ENCODE results near the gene TMEM53.
"Not testable (repeated sequence)": the region's sequence is repeated elsewhere in the genome, so short reads cannot be mapped to it uniquely, and the experiment has no call there.

TMEM53 gene

GRCh38 chr1:44675186-44675585 lies 905 bp upstream of the TMEM53 start:
- H3K27me3 ChIP-seq (replicated peaks): no peaks in the 10 kb centered on the region
- H3K4me3 ChIP-seq (ENCODE audit: low read depth, low read length): peak overlapping the region; percentile 82
- H3K27ac ChIP-seq: no peak overlapping the region

GRCh38 chr1:44673675-44674112 lies 587 bp downstream of the TMEM53 start:
- peak overlapping the region; percentile 82 for H3K4me3 ChIP-seq (ENCODE audit: low read depth, low read length)

More at GRCh38 chr1:44675186-44675585, 905 bp upstream of the TMEM53 start:
- no peaks in the 10 kb centered on the region for H3K36me3 ChIP-seq (replicated peaks)
- DNase-seq: no peak
- in situ Hi-C loops (cut with HindIII; ENCODE audit: low pct_ligation_motif_present, low sequenced_read_pairs): no loop called here
- TF ChIP-seq, protein P1, sequence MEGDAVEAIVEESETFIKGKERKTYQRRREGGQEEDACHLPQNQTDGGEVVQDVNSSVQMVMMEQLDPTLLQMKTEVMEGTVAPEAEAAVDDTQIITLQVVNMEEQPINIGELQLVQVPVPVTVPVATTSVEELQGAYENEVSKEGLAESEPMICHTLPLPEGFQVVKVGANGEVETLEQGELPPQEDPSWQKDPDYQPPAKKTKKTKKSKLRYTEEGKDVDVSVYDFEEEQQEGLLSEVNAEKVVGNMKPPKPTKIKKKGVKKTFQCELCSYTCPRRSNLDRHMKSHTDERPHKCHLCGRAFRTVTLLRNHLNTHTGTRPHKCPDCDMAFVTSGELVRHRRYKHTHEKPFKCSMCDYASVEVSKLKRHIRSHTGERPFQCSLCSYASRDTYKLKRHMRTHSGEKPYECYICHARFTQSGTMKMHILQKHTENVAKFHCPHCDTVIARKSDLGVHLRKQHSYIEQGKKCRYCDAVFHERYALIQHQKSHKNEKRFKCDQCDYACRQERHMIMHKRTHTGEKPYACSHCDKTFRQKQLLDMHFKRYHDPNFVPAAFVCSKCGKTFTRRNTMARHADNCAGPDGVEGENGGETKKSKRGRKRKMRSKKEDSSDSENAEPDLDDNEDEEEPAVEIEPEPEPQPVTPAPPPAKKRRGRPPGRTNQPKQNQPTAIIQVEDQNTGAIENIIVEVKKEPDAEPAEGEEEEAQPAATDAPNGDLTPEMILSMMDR (IDR thresholded peaks at IDR 0.05; ENCODE audit: low read depth, low read length, missing control alignments): no peak

DNA sequence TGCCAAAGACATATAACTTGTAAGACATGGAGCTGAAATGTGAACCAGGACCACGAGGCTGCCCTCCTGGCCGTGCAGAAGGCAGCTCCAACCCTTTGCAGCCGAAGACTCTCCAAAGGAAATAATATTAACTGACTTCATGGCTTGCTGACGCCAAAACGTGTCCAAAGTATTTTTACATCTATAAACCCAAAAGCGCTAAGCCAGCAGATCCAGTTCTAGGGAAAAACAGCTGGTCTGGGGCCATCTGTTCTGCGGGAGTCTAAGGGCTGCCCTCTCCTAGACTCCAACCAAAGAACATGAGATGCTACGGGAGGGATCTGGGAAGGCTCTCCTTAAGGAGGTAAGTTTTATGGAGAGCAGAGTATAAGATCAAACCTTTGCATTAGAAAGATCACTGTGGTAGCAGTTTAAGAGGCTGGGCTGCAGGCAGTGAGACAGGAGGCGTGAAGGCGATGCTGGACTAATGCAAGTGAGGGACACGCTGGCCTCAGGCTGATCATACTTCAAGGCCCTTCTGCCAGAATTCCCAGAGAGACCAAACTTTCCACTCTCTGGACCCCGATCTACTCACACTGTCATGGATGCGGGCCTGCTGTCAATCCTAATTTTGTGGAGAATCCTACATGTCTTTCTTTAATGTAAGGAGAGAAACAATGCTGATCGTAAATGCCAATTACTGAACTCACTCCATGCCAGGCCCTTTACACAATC lies 1.2 kb downstream of the TMEM53 start:
- H3K36me3 ChIP-seq (replicated peaks): no peaks in the 10 kb centered on the region
- no peaks in the 10 kb centered on the region for H3K27me3 ChIP-seq (replicated peaks)
- H3K27ac ChIP-seq: no peak overlapping the region
- TF ChIP-seq, protein P1 (IDR thresholded peaks at IDR 0.05; ENCODE audit: low read depth, low read length, missing control alignments): no peak
- H3K4me3 ChIP-seq (ENCODE audit: low read depth, low read length): peak overlapping the region; percentile 82
- in situ Hi-C loops (cut with HindIII; ENCODE audit: low pct_ligation_motif_present, low sequenced_read_pairs): no loop called here
- no peak for DNase-seq

More at GRCh38 chr1:44673675-44674112, 587 bp downstream of the TMEM53 start:
- Histone ChIP-seq H3K27ac (peak overlapping the region; percentile 92), H3K36me3 (replicated peaks) (no peaks in the 10 kb centered on the region), H3K27me3 (replicated peaks) (no peaks in the 10 kb centered on the region)
- in situ Hi-C loops (cut with HindIII; ENCODE audit: low pct_ligation_motif_present, low sequenced_read_pairs): no loop called here
- DNase-seq: no peak
- TF ChIP-seq, protein P1 (IDR thresholded peaks at IDR 0.05; ENCODE audit: low read depth, low read length, missing control alignments): no peak

DNA sequence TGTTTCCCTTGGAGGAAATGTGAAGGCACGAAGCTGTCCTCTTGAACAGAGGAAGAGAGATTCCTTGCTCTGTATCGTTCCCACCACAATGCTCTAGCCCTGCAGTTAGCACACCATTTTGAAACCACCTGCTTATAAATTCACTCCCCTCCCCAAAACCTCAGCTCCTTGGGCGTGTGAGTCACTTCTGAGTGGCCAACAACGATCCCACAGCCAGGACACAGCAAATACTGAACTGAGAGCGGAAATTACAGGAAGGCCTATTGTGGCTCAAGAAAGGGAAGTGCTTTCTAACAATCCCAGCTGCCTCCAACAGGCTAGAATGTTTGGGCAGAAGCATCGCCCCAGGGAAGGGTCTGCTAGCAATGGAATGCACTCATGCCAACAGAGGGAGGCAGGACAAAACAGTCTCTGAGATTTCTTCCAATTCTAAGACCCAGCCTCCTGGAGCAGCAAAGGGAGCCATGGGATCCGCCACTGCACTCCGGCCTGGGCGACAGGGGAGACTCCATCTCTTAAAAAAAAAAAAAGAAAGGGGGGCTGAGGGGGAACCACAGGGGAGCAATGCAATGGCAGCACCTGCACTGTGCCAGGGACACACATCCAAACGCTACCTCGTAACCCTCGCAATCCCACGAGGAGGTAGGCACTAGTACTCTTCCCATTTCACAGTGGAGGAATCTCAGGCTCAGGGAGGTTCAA lies 1.9 kb downstream of the TMEM53 start:
- Histone ChIP-seq H3K4me3 (ENCODE audit: low read depth, low read length) (no peak overlapping the region), H3K36me3 (replicated peaks) (no peaks in the 10 kb centered on the region)

DNA sequence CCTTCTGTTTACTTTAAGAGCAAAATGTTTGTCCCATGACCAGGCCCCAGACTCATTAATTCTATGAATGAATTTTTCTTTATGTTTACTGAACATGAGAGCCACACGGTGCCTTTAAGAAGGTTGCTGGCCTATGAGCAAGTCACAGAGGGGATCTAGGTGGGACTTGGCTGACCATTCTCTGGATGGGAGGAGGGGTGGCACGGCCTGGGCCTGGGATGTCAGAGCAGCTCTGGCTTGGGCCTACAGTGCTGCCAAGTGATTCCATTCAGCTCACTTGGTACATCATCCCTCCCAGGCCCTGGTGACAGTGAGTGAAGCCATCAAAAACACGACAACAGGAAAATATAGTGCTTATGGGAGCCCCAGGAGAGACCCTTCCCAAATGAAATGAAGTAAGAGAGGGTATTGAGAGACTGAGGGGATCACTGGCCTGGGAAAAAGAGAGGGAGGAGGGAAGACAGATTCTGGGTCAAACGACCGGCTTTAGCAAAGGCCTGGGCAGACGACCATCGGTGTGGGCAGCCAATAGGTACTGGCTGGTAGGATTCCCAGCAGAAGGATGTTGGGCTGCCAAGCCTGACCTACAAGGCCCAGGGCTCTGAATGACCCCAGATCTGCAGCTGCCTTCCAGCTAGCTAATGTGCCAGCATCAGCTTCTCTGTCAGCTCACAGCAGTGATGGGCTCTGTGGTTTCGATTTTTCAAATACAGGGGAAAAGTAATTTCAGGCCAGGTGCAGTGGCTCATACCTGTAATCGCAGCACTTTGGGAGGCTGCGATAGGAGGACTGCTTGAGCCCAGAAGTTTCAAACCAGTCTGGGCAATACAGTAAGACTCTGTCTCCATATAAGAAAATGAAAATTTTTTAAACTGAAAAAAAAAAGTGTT lies 3.3 kb downstream of the TMEM53 start:
- H3K4me3 ChIP-seq (ENCODE audit: low read depth, low read length): no peak overlapping the region
- H3K27me3 ChIP-seq (replicated peaks): no peaks in the 10 kb centered on the region
- in situ Hi-C loops (cut with HindIII; ENCODE audit: low pct_ligation_motif_present, low sequenced_read_pairs): no loop called here
- TF ChIP-seq, protein P1 (IDR thresholded peaks at IDR 0.05; ENCODE audit: low read depth, low read length, missing control alignments): no peak
- no peak for DNase-seq
- H3K36me3 ChIP-seq (replicated peaks): no peaks in the 10 kb centered on the region
- H3K27ac ChIP-seq: no peak overlapping the region

More for the DNA sequence above, 1.9 kb downstream of the TMEM53 start:
- DNase-seq: peak; percentile 22
- Histone ChIP-seq H3K27me3 (replicated peaks) (no peaks in the 10 kb centered on the region), H3K27ac (no peak overlapping the region)
- in situ Hi-C loops (cut with HindIII; ENCODE audit: low pct_ligation_motif_present, low sequenced_read_pairs): no loop called here
- TF ChIP-seq, protein P1 (IDR thresholded peaks at IDR 0.05; ENCODE audit: low read depth, low read length, missing control alignments): no peak

DNA sequence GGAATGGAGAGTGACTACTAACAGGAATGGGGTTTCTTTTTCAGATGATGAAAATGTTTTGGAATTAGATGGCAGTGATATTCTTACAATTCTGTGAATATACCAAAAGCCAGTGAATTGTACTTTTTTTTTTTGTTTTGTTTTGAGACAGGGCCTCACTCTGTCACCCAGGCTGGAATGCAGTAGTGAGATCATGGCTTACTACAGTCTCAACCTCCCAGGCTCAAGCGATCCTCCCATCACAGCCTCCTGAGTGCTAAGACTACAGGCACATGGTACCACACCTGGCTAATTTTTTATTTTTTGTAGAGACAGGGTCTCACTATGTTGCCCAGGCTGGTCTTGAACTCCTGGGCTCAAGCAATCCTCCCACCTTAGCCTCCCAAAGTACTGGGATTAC lies 7.6 kb downstream of the TMEM53 start:
- H3K4me3 ChIP-seq (ENCODE audit: low read depth, low read length); in situ Hi-C loops (cut with HindIII; ENCODE audit: low pct_ligation_motif_present, low sequenced_read_pairs); DNase-seq; H3K27ac ChIP-seq; H3K36me3 ChIP-seq (replicated peaks); H3K27me3 ChIP-seq (replicated peaks): not testable (repeated sequence)

Data from brain microvascular endothelial cell (primary cell).